Thyroid gland (tissue), 4 donors: ENCODE data around the gene TMEM260.

ENCODE experiments used
- POLR2A ChIP-seq, 2 donors: fragments of 450-650 bp; IDR thresholded peaks; one replicate each; pipeline ENCODE4 v1.6.1; 2017; ENCODE audit warnings: antibody characterized with exemption in 2 of 2, mild to moderate bottlenecking in 2 of 2, moderate library complexity in 1 of 2
- TF ChIP-seq, protein P1 (sequence below), 6 experiments: fragments of 200-600 bp in 3 of 6; fragments of 450-650 bp in 3 of 6; sonication (generic) in 3 of 6; IDR thresholded peaks; one replicate each; pipeline ENCODE4 v1.5.1; 2016 to 2019; ENCODE audit warnings: antibody characterized with exemption in 6 of 6, mild to moderate bottlenecking in 2 of 6, inconsistent platforms in 1 of 6, moderate library complexity in 1 of 6

DNA sequence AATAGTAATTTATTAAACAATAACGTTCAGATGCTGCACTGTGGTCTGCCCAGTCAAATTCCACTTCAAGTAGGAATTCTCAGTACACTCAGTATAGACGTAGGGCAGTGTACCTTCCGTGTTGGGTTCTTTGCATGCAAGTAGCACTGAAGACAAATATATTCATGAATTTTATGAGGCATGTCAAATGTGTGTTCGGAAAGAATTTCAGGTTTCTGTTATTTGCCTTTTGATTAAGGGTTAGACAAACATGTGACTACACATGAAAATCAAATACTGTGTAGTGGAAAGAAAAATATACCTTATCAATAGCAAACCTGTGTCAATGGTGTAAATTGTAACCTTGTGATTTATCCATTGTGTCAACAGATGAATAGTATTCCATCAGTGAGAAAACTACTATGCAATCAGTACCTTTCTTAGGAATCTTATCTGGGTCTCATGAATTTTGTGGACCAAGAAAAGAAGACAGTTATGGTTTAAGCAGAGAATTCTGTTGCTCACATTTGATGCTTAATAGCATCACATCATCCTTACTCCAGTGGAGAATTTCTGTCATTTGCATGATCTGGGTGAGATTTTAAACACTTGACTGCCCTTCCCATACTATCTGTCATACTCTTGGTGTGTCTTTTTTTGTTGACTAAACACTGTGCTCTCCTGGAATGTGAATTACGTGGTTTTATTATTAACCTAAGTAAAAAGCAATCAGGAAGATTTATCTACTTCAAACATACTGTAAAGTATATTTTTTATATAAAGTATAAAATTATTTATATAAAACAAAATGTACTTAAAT lies 13.3 kb downstream of the TMEM260 start:
- TF ChIP-seq, protein P1, sequence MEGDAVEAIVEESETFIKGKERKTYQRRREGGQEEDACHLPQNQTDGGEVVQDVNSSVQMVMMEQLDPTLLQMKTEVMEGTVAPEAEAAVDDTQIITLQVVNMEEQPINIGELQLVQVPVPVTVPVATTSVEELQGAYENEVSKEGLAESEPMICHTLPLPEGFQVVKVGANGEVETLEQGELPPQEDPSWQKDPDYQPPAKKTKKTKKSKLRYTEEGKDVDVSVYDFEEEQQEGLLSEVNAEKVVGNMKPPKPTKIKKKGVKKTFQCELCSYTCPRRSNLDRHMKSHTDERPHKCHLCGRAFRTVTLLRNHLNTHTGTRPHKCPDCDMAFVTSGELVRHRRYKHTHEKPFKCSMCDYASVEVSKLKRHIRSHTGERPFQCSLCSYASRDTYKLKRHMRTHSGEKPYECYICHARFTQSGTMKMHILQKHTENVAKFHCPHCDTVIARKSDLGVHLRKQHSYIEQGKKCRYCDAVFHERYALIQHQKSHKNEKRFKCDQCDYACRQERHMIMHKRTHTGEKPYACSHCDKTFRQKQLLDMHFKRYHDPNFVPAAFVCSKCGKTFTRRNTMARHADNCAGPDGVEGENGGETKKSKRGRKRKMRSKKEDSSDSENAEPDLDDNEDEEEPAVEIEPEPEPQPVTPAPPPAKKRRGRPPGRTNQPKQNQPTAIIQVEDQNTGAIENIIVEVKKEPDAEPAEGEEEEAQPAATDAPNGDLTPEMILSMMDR (IDR thresholded peaks at IDR 0.05): no peak
- no peak for TF ChIP-seq POLR2A (IDR thresholded peaks at IDR 0.05)
